Activated CD8-positive, alpha-beta memory T cell treated with anti-CD3 and anti-CD28 coated beads for 1 hour (primary cell): Measurements from ENCODE around the gene TMEM52B.

ENCODE experiments used
- DNase-seq, 2 donors: peaks; one replicate each; pipeline ENCODE4 v3.0.0-alpha.2; 2020; ENCODE audit warnings: low read depth in 1 of 2; ENCODE audit errors: extremely low read depth in 1 of 2

The TMEM52B gene

DNA sequence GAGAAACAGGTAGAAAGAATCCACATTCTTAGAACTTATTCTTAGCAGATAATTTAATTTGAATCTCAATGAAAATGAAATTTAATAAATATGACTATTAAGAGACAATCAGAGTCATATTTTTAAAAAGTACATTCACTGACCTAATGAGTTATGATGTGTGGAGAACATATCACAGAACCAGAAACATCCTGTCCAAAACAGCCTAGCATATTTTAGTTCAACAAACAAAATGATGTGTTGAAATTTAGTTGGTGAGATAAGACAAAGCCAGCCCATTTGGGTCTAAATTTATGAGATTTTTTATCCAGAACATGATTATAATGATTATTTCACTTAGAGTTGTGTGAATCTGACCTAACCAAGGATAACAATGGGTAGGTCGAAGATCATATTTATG lies 59.7 kb downstream of the TMEM52B start:
- DNase-seq, result no peak

DNA sequence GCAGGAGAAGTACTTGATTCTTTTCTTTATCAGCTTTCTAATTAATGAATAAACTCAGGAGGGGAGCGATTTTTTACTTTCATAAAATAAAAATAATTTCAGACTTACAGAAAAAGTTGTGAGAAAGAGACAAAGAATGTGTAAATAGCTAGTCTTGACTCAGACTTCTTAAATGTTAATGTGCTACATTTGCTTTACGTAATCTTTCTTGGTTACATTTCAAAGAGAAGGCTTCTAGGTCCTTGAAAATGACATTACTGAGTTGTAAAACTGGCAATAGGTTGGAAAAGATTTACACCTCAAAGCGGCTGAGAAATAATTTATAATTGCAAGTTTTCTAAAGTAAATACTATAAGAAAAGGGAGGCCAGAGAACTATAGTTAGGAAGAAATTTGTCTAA lies 62.5 kb downstream of the TMEM52B start:
- no peak for DNase-seq
